Omental fat pad (tissue), 4 donors: ENCODE data around the gene NRSN2. TPM values are rescaled to one million over a fixed set of nuclear protein-coding genes. Genes with fewer than 3 reads are reported as not detected.
"Not testable (repeated sequence)": the region's sequence is repeated elsewhere in the genome, so short reads cannot be mapped to it uniquely, and the experiment has no call there.

Experiments used
- ATAC-seq: fragments of 150-250 bp; one replicate; pipeline ENCODE4 v1.9.1; 2016; ENCODE audit warnings: mild to moderate bottlenecking, moderate library complexity; ENCODE audit not compliant: low FRiP score
- DNase-seq: peaks from one replicate; pipeline ENCODE4 v3.0.0-alpha.2; 2019; ENCODE audit warnings: low spot score
- total RNA-seq, 4 donors: library from RNA; depleted of rRNA; stranded (reverse); fragments of >200 nt; gene quantifications; one replicate each; pipeline ENCODE4 v1.1.0, GENCODE V29; 2016
- TF ChIP-seq, protein P1 (sequence below), 3 donors: fragments of 450-650 bp; IDR thresholded peaks; one replicate each; pipeline ENCODE4 v1.5.1; 2016 to 2017; ENCODE audit warnings: antibody characterized with exemption in 3 of 3, mild to moderate bottlenecking in 3 of 3, moderate library complexity in 2 of 3

Gene NRSN2
- total RNA-seq, 4 donors from 2014 or later = 12.6 to 19.1 (median 15.8) TPM

DNA sequence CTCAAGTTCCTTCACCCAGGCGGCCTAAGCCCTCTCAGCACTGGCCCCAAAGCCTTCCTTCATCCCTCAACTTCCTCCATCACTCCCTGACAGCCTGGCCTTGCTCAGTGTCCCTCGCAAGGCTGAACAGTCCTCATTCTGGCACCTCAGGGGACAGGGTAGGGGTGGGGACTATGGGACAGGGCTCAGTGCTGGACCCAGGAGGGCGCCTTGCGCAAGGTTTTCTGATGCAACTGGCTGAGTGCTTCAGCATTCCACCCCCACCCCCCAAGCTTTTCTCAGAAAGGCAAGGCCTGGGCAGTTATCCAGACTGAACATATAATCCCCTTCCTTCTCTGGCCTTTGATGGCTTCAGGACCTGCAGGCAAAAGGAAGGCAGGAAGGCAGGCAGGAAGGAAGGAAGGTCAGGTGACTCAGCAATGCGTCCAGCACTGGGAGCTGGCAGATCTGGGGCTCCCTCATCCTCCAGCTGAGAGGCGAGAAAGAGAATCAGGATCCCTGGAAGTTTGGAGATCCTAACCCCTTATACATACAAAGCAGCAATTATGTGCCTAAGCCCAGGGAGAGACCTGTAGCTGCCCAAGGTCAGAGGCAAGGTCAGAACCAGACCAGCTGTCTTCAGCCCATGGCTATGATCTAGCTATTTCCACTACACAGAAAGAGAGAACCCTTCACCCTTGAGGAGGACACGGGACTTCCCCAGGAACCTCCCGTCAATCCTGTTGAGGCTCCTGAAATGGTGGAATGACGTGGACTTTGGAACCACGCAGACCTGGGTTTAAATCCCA is 25.0 kb downstream of the NRSN2 start:
- TF ChIP-seq, protein P1, sequence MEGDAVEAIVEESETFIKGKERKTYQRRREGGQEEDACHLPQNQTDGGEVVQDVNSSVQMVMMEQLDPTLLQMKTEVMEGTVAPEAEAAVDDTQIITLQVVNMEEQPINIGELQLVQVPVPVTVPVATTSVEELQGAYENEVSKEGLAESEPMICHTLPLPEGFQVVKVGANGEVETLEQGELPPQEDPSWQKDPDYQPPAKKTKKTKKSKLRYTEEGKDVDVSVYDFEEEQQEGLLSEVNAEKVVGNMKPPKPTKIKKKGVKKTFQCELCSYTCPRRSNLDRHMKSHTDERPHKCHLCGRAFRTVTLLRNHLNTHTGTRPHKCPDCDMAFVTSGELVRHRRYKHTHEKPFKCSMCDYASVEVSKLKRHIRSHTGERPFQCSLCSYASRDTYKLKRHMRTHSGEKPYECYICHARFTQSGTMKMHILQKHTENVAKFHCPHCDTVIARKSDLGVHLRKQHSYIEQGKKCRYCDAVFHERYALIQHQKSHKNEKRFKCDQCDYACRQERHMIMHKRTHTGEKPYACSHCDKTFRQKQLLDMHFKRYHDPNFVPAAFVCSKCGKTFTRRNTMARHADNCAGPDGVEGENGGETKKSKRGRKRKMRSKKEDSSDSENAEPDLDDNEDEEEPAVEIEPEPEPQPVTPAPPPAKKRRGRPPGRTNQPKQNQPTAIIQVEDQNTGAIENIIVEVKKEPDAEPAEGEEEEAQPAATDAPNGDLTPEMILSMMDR (IDR thresholded peaks at IDR 0.05) = no peak
- ATAC-seq = peak; percentile 65
- peak; percentile 49 for DNase-seq

DNA sequence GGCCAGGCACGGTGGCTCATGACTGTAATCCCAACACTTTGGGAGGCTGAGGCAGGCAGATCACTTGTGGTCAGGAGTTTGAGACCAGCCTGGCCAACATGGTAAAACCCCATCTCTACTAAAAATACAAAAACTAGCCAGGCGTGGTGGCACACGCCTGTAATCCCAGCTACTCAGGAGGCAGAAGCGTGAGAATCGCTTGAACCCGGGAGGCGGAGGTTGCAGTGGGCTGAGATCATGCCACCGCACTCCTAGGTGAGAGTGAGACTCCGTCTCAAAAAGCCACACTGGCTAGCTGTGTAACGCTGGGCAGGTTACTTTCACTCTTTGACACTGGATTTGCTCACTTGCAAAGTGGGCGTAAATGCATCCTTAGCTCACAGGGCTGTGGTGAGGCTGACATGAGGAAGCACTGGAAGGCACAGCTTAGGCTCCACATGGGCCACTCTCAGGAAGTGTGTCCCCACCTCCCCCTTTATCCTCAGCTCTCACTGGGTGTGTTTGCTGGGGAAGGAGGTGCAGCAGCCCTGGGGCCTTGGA is 25.7 kb downstream of the NRSN2 start:
- ATAC-seq, DNase-seq: not testable (repeated sequence)

DNA sequence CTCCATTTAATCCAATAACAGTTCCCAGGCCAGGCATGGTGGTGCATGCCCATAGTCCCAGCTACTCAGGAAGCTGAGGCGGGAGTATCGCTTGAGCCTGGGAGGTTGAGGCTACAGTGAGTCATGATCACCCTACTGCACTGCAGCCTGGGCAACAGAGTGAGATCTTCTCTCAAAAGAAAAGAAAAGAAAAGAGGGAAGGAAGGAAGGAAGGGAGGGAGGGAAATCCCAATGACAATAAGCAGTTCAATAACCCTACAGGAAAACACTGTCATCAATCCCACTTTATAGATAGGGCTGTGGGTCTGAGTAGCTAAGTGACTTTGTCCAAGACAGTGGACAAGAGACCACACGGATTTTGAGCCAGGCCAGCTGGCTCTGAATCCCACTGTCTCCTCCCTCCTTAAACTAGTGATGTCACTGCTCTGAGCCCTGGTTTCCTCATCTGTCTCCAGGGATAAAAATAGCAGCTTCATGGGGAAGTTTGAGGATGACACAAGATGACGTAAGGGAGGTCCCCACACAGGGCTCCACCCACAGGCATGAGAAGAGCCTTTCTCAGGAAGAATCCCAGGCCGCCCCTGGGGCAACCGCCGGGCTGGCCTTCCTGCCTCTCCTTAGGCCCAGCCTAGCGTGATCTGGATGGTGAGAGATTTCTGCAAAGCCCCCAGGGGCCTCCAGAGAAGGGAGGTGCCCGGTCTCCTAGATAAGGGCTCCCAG is 26.4 kb downstream of the NRSN2 start:
- peak; percentile 37 for ATAC-seq
- TF ChIP-seq, protein P1 (IDR thresholded peaks at IDR 0.05) = no peak
- no peak for DNase-seq

DNA sequence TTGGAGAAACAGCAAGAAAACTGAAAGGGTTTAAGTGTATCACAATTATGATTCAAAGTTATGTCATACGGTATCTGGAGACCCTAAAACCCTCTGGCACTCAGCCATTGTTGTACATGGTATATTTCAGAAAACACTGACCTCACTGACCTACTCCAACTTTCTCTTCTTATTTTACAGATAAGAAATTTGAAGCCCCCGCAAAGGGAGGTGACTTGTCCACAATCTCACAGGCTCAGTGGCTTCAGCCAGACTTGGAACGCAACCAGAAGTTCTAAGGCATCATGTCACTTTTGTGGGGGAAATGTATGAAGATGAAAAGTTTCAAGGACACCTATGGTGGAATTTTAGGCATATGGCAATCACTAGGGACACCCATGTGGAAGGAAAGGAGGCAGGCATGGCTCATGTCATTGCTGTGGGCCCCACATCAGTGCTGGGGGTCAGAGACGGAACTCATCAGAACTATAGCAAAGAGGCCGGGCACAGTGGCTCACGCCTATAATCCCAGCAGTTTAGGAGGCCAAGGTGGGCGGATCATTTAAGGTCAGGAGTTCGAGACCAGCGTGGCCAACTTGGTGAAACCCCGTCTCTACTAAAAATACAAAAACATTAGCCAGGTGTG is 28.5 kb downstream of the NRSN2 start:
- ATAC-seq (no peak), DNase-seq (no peak)
- TF ChIP-seq, protein P1 (IDR thresholded peaks at IDR 0.05) = no peak

DNA sequence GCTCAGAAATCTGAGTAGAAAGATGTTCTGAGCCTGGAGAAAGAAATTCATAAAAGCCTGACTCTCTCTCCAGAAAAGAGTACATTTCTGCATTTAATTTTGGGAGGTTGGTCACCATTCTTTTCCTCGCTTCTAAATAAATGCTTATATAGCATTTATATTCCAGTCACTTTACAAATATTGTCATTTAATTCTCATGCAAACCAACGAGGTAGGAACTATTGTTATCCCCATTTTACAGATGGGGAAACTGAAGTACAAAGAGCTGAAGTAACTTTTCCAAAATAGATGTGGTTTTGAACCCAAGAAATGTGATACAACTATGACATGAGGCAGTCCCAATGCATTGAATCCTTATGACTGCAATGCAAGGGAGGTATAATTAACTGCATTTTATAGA is 29.2 kb downstream of the NRSN2 start:
- ATAC-seq (no peak), DNase-seq (no peak)
- TF ChIP-seq, protein P1 (IDR thresholded peaks at IDR 0.05) = no peak

DNA sequence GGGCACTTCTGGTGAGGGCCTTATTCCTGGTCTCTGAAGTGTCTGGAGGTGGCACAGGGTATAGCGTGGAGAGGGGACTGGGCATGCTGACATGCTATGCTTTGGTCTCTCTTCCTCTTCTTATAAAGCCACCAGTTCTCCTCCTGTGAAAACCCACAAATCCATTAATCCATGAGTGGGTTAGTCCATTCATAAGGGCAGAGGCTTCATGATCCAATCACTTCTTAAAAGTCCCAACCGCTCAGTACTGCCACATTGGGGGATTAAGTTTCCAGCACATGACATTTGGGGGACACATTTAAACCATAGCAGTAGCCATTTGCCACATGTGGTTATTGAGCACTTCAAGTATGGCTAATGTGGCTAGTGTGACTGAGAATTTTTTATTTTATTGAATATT is 29.8 kb downstream of the NRSN2 start:
- no peak for DNase-seq
- ATAC-seq = no peak
- TF ChIP-seq, protein P1 (IDR thresholded peaks at IDR 0.05) = no peak

DNA sequence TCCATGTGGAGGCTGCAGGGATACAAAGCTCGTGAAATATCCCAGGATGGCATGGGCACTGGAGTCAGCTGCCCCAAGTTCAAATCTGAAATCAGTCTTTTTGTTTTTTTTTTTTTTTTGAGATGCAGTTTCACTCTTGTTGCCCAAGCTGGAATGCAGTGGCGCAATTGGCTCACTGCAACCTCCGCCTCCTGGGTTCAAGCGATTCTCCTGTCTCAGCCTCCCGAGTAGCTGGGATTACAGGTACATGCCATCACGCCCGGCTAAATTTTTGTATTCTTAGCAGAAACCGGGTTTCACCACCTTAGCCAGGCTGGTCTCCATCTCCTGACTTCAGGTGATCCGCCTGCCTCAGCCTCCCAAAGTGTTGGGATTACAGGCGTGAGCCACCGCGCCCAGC is 30.7 kb downstream of the NRSN2 start:
- ATAC-seq, DNase-seq: not testable (repeated sequence)
